GM19351 (cell line): ENCODE data around the gene KLK1.
"Not testable (repeated sequence)": the region's sequence is repeated elsewhere in the genome, so short reads cannot be mapped to it uniquely, and the experiment has no call there.

Source experiments
- ATAC-seq: cut with Tn5 transposase; IDR thresholded peaks from one replicate; pipeline ENCODE4 v1.9.1; 2021; ENCODE audit warnings: mild to moderate bottlenecking, moderate library complexity; ENCODE audit not compliant: unreplicated experiment

Gene KLK1

DNA sequence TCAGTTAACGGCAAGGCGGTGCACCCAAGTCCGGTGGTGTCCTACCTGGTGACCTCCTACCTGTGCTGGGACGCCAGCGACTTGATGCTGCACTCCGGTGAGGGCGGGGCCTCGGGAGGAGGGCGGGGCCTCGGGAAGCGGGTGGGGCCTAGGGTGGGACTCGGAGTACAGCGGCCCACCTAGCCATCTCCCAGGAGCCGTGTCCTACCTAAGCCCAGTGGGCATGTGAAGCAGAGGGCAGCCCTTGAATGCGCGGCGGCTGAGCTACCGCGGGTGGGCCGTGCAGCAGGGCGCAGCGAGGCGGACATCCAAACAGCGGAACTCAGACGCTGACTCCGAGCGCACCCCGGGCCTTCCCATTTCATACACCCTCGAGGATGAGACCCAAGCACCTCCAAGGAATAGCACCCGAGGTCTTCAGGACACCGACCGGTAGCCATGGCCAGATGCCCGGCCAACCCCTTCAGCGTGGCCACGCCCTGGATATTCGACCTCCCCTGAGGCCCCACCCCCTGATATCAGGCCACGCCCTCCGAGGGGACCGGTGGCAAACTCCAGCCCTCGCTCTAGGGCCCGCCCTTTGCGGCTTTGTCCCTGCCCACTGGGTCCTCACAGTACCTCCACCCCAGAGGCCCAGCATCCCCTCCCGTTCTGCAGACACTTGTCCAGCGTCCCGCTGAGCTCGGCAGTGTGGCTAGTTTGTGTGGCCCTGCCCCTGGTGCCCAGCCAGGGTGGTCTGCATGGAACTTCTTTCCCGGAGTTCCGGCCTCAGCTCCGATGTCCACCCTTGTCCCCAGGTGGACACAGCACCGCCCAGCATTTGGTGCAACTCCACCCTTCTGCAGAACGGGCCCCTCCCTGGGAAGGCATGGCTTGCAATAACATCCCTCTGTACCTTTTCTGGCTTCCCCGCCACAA lies 5.4 kb downstream of the KLK1 start:
- peak; percentile 59 for ATAC-seq

DNA sequence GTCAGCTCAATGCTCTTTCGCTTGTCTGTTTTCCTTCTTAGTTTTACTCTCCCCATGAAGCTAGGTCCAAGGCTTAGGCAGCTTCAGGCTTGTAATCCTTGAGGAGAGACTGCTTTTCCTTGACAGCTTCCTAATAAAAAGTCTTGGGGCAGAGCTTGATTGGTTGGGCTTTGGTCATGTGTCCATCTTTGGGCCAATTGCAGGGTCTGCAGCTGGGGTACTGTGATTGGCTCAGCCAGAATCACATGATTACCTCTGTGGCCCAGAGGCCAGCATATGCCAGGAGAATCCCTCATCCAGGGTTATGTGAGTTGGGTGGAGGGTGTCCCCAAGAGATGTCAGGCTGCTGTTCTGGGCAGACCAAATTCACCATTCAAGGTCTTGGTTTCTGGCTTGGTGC lies 8.1 kb downstream of the KLK1 start:
- no peak for ATAC-seq

DNA sequence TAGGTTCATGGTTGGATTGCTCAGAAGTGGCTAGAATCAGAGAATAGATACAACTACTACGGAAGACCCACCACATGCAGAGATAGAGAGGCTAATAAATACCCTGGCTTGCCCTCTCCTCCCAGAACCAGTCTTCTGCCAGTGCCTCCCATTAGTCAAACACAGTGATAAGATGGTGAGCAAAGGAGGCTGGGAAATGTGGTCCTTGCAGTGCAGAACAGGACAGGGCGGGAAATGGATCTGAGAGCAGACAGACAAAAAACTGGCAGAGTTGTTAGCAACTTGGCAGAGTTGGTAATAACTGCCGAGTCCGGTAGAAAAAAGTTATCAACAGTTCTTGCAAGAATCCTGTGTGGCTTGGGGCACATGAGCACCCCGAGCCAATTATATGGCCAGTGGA lies 8.7 kb downstream of the KLK1 start:
- no peak for ATAC-seq

DNA sequence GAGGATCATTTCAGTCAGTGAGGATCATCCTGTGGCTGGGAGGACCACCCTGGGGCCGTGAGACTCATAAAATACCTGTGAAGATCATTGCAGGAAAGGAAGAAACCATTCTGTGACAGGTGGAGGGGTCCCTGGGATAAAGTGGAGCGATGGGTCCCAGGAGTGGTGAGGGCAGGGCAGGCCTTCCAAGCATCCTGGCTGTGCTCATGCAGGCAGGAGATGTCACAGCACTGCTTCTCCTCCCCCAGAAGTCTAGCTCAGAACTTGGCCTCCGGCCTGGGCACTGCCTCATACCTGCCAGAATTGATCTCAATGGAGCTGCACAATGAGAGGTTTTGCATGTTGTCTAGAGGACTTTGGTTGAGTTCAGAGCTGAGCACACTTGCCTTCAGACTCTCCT lies 11.1 kb downstream of the KLK1 start:
- no peak for ATAC-seq

DNA sequence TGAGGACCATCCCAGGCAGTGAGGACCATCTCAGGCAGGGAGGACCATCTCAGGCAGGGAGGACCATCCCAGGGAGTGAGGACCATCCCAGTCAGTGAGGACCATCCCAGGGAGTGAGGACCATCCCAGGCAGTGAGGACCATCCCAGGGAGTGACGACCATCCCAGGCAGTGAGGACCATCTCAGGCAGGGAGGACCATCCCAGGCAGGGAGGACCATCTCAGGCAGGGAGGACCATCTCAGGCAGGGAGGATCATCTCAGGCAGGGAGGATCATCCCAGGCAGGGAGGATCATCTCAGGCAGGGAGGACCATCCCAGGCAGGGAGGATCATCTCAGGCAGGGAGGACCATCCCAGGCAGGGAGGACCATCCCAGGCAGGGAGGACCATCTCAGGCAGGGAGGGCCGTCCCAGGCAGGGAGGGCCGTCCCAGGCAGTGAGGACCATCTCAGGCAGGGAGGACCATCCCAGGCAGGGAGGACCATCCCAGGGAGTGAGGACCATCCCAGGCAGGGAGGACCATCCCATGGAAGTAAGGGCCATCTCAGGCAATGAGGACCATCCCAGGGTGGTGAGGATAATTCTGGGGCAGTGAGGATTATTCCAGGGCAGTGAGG lies 11.9 kb downstream of the KLK1 start:
- ATAC-seq: not testable (repeated sequence)

DNA sequence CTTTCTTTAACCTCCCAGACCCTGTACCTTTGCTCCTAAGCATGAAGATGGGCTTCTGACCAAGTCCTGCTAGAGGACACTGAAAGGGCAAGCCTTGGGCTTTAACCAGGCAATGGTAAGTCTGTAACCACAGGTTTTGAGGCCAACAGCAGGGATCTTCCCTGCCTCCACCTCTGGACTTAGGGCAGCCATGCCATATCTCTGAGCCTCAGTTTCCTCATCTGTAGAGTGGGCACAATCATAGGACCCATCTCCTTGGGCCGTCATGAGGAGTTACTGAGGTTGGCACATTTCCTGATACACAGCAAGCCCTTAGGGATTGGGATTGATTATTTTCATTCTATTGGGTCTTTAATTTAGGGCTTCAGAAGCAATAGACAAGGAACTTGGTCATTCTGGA lies 14.7 kb downstream of the KLK1 start:
- no peak for ATAC-seq

DNA sequence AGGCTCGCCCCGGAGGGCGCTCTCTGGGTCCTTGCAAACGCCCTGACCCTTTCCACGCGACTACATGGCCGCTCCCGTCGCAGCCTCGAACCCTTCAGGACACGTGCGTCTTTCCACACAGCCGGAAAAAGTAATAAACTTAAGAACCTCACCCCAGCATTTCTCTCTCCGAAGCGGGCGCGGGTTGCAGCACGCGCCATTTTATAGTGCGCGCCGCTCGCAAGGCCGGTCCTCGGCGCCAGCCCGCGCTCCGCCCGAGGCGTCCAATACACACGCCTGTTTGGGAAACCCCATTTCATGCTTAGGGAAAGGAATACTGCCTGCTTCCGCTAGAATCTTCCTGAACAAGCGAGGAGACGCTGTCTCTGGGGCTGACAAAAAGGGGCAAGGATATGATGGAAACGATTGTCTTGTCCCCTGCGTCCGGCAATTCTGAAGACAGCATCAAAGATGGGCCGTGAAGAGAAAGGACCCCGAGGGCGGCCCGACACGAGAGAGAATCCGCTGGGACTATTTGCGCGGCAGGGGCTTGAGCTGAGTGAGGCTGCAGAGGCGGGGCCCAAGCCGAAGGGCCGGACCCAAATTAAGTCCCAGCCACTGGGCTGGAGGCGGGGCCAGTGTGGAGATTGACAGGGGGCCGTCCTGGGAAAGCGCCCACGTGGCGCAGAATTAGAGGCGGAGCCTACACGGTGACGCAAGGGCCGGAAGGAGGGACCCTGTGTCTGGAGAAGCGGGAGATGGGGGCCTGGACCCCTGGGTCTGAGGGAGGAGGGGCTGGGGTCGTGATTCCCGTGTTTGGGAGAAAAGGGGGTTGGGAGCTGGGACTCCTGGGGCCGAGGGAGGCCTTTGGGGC lies 18.9 kb downstream of the KLK1 start:
- peak; percentile 92 for ATAC-seq

DNA sequence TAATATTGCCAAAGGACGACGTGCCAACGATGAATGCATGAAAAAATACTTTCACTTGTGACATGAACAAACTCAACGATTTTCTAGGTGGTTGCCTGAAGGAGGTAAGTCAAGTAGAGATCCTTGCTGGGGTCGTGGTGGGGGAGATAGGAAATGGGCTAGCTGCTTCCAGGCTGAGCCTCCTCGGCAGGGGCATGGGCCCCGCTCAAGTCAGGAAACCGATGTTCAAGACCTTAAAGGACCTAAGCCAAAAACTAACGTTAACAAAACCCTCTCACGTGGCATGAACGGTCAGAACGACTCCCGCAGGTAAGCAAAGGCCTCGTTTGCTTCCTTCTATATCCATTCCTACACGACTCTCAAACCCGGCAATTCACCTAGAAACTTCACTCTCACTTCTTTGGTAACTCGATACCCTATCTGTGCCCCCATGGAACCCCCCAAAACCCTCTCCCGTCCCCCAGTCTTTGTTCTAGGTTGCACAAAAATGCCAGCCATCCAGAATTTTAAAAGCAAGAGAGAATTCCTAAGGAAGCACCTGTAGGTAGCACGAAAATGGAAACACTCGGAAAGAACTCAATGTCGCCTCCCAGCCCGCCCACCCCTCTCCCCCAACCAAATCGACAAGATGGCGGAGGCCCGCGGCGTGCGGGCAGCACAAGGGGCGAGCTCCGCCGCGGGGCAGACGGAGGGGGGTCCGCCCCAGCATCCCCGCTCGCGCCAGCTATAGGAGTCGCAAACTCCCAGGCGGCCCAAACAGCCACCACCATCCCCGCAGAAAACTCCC lies 19.8 kb downstream of the KLK1 start:
- peak; percentile 4 for ATAC-seq

DNA sequence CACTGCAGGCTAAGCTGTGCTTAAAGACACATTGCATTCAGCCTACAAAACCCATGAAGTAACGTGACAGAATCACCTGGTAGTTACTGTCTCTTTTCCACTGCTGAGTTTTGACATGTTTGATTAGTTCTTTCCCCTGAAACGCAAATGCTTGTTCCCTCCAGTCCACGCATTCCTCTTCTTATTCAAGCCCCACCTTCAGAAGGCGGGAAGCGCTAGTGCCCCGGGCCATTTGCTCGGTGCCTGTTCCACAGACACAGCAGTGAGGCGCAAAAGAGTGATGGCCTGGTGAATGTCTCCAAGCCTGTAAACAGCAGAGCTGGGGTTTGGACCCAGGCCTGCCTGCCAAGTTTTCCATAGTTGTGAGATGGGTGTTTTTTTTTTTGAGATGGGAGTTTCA lies 22.5 kb downstream of the KLK1 start:
- no peak for ATAC-seq

DNA sequence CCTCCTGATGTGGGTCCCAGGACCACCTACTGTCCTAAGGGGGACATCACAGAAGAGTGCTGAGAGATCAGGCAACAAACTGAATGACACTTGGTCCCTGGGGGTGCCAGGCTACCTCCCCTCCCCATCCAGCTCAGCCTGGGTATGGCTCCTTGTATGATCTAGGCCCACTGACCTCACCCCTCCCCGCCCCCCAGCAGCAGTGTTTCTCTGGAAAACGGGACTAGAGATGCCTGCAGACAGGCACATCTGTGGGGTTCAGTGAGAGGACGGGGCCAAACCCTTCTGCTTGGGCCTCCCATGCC lies 24.1 kb downstream of the KLK1 start:
- ATAC-seq: no peak

DNA sequence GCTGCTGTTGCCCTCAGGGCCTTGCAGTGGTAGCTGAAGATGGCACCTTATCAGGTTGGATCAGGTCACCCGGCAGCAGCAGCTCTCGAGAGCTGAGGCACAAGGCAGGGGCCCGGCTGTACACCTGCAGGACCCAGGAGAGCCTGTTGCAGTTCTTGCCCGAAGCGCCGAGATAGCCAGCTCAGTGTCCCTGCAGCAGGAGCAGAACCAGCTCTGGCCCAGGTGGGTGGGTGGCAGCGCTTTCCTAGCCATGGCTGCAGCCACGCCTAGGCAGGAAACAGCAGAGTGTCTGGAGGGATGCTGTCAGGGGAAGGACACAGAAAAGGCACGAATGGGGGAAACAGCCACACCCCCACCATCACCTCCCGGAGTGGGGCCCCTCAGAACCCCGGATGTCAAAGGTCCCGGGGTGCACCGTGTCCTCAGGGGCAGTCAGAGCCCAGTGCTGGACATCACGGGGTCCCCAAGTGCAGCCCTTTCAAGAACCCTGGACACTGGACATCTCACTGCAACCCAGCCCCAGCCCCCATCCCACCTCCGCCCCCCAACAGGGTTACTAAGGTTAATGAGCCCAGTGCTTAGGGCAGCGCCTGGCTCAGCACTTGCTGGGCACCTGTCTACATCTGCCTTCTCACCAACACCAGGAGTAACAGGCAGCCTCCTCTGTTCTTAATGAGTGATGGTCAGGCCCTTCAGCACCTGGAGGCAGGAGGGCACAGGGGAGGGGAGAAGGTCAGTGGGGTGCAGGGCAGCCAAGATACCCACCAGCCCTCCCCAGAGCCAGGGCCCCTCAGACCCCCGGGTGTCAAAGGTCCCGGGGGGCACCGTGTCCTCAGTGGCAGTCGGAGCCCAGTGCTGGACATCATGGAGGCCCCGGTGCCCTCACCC lies 24.7 kb downstream of the KLK1 start:
- ATAC-seq: no peak

DNA sequence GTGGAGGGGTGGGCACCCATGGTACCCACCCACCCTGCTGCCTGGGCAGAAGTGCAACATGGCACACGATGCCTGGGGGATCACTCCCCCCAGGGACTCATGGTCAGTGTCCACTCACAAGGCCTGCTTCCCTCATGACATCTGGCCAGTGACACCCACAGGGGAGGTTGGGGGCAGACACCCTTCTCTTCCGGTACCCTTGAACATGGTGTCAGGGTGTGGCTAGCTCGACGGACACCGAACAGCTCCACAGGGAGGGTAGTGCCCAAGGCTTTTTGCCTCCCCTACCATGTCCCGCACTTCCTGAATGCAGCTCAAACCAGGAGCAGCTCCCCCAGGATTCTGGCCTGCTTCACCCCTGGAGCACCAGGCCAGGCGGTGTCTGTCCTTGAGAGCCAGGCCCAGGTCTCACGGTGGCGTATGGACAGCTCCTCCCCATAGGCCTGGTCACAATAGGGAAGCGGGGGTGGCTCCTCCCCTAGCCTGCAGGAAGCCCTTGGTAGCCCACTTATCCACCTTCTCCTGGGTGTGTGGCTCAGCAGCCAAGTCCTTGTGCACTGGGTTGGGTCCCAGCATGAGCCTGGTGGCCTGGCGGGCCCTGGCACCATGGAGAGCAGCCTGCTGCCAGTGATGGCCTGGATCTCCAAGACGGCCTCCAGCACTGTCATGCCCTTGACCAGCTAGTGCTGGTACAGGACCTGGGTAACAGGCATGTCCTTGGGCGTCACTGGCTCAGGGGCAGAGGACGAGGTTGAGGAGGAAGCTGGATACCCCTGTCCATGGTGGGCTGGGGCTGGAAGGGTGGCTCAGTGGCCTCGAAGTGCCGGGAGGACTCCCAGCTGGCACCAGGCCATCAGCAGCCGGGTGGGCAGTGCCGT lies 25.6 kb downstream of the KLK1 start:
- no peak for ATAC-seq

DNA sequence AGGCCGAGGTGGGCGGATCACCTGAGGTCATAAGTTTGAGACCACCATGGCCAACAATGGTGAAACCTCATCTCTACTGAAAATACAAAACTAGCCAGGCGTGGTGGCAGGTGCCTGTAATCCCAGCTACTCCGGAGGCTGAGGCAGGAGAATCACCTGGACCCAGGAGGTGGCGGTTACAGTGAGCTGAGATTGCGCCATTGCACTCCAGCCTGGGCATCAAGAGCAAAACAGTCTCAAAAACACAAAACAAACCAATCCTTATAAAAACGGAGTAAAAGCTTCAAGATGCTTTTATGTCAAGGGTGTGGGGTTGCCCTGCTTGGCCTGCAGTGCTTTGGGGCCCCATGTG lies 26.2 kb downstream of the KLK1 start:
- no peak for ATAC-seq

DNA sequence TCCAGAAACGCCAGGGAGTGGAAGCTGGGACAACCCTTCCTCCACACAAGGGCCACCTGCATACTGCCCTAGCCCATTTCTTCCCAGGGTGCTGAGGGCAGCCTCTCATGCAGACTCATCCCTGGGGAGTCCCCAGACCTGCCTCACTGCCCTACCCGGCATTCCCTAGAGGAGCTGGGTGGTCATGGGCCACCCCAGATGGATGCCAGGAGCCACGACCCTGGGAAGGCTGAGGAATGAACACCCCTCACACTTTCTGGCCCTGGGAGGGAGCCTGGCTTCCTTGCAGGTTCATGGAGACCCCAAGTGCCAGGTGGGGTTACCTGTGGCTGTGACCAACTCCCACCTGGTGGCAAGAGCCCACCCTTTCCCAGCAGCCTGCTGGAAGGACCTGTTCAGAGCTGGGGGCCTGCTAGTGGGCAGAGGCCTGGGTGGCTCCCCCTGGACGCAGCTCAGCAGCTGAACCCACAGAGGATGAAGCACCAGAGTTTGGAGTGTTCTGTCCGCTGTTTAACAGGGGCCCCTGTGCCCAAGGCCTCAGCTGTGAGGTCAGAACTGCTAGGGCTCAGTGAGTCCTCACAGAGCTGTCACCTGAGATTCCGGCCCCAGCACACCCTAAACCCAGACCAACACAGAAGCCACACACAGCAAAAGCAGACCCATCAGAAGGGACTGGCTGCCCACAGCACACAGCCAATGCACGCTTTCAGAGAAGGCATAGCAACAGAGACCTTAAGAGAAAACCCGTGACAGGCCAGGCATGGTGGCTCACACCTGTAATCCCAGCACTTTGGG lies 26.8 kb downstream of the KLK1 start:
- no peak for ATAC-seq

DNA sequence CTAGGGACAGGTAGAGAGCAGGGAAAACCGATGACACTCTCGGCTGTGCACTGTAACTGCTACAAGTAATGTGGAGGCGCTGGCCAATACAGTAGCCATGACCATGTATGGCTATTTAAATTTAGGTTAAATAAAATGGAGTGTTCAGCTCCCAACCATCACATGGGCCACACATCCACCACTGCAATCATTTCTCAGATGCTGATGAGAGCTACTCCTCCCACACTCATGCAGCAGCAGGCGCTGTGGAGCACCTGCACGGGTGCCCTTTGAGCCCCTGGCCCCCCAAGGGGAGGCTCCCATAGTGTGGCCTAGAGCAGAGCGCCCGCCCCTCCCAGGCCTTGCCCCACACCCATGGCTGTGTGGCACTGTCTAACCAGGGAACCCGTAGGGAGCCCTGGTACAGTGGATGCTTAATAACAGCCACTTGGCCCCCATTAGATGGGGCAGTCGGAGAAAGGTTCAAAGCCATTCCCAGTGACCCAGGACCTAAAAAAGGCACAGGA lies 27.4 kb downstream of the KLK1 start:
- ATAC-seq: no peak

DNA sequence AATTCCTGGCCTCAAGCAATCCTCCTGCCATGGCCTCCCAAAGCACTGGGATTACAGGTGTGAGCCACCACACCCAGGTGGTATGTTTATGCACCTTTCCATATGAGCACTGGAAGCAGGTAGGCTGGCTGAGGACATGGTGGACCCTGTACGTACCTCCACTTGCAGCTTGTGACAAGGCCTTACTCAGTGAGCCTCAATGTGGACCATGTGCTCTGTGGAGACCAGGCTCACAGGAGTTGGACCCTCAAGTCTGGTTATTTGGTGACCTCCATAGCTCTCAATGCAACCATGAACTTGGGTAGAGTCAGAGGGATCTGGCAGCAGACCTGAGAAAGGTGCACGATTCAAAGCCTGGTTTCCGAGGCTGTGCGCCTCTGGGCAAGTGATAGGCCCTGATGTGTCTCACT lies 27.9 kb downstream of the KLK1 start:
- no peak for ATAC-seq

DNA sequence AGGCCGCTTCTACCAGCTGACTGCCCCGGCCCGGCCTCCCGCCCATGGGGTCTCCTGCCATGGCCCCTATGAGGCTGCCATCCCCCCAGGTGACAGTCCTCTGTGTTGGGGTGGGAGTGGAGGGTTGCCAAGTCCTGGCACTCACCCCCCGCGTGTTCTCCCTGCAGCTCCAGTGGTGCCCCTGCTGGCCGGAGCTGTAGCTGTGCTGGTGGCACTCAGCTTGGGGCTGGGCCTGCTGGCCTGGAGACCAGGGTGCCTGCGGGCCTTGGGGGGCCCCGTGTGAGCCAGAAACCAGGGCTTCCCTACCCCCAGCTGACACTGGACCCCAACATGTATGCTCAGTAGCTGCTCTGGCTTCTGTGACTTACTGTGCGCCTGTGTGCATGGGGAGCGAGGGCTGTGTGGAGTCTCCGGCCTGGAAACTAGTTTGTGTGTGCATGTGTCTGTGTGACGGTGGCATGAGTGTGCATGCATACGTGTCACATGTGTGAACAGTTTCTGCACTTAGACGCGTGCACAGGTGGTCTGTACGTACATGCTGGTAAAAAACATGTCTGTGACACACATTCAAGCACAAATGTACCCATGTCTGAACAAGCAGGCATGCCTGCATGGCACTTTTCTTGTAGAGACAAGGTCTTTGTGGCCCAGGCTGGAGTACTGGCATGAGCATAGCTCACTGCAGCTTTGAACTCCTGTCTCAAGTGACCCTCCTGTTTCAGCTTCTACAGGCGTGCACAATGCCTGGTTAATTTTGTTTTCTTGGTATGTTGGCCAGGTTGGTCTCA lies 28.5 kb downstream of the KLK1 start:
- ATAC-seq: no peak
